HCT116 (cell line): ENCODE data around the gene CUEDC2. TPM values are rescaled to one million over a fixed set of nuclear protein-coding genes. Genes with fewer than 3 reads are reported as not detected.
A peak's percentile ranks its signal among the peaks of the same experiment; 100 is the strongest.

Experiments used
- ATAC-seq: fragments of 200-7000 bp; cut with Tn5 transposase; 2 replicates; pipeline ENCODE4 v1.9.1; 2020; ENCODE audit warnings: mild to moderate bottlenecking, moderate library complexity
- BruUV-seq: library from RNA; stranded (reverse); fragments of 400-500 nt; replicated peaks from 2 replicates; lab custom pipeline; 2021; lab: Mats Ljungman, UMichigan
- CTCF ChIA-PET: fragments of 300-600 bp; sonication (Branson Sonifier 250); formaldehyde crosslinking; loops from one replicate; lab custom pipeline; 2021; ENCODE audit warnings: antibody characterized with exemption; lab: Charles Lee
- POLR2A ChIA-PET: fragments of 300-600, 350-600 bp; sonication (Branson Sonifier 250); formaldehyde crosslinking; loops from one replicate; lab custom pipeline; 2021; ENCODE audit warnings: antibody characterized with exemption; lab: Charles Lee
- RAD21 ChIA-PET, 2 experiments: fragments of 300-600 bp; sonication (Branson Sonifier 250); formaldehyde crosslinking; loops; one replicate each; lab custom pipeline; 2023; ENCODE audit warnings: low total read pairs in 2 of 2; ENCODE audit not compliant: uncharacterized antibody in 2 of 2, unreplicated experiment in 2 of 2, low non-redundant PET in 1 of 2; lab: Charles Lee
- DNase-seq: peaks from one replicate; pipeline ENCODE4 v3.0.0-alpha.2; 2010; ENCODE audit warnings: low read depth, low spot score
- H2AFZ ChIP-seq: fragments of 200-600 bp; shearing (Covaris generic), sonication (generic); 2 replicates; pipeline ENCODE4 v1.6.1; 2017; ENCODE audit warnings: low read depth, mixed run types, mixed read lengths, antibody characterized with exemption, low read length; ENCODE audit not compliant: poor library complexity, severe bottlenecking
- H3K27ac ChIP-seq: 2 replicates; pipeline ENCODE4 v1.5.1; 2012; ENCODE audit warnings: low read depth, low read length
- H3K27me3 ChIP-seq: fragments of 200-600 bp; sonication (generic); 2 replicates; pipeline ENCODE4 v1.6.1; 2016; ENCODE audit warnings: mixed run types, low read length, mixed read lengths; ENCODE audit not compliant: insufficient read depth
- H3K36me3 ChIP-seq, 2 experiments: fragments of 200-500 bp in 1 of 2; fragments of 200-600 bp in 1 of 2; sonication (Bioruptor generic) in 1 of 2; sonication (generic) in 1 of 2; 2 replicates each; pipeline versions ENCODE4 v1.5.1 to v1.6.1; 2014 to 2016; ENCODE audit warnings: low read length in 2 of 2, inconsistent platforms in 1 of 2, mixed read lengths in 1 of 2, mixed run types in 1 of 2; ENCODE audit not compliant: insufficient read depth in 2 of 2, control insufficient read depth in 1 of 2
- H3K4me1 ChIP-seq, 2 experiments: fragments of 200-600 bp in 1 of 2; sonication (generic) in 1 of 2; 2 replicates each; pipeline versions ENCODE4 v1.5.1 to v1.6.1; 2012 to 2017; ENCODE audit warnings: low read length in 2 of 2, inconsistent platforms in 1 of 2, mild to moderate bottlenecking in 1 of 2, mixed read lengths in 1 of 2, mixed run types in 1 of 2, moderate library complexity in 1 of 2; ENCODE audit not compliant: insufficient read depth in 2 of 2, control insufficient read depth in 1 of 2
- H3K4me2 ChIP-seq: fragments of 200-600 bp; sonication (generic); 2 replicates; pipeline ENCODE4 v1.6.1; 2017; ENCODE audit warnings: mixed run types, low read length, mixed read lengths
- H3K4me3 ChIP-seq, 2 experiments: fragments of 200-600 bp in 1 of 2; sonication (generic) in 1 of 2; replicated peaks in 1 of 2; 2 replicates each; pipeline ENCODE4 v1.5.1; 2011 to 2016; ENCODE audit warnings: low read length in 2 of 2, control low read depth in 1 of 2, low read depth in 1 of 2, mild to moderate bottlenecking in 1 of 2, mixed read lengths in 1 of 2, mixed run types in 1 of 2
- H3K79me2 ChIP-seq: fragments of 200-600 bp; sonication (generic); 2 replicates; pipeline ENCODE4 v1.6.1; 2017; ENCODE audit warnings: mild to moderate bottlenecking, mixed run types, low read length, moderate library complexity, mixed read lengths; ENCODE audit not compliant: insufficient read depth
- H3K9ac ChIP-seq: fragments of 200-600 bp; sonication (generic); 2 replicates; pipeline ENCODE4 v1.6.1; 2016; ENCODE audit warnings: low read length, mixed read lengths
- H3K9me2 ChIP-seq: fragments of 200-600 bp; sonication (generic), shearing (Covaris generic); 2 replicates; pipeline ENCODE4 v1.6.1; 2017; ENCODE audit warnings: mixed run types, mild to moderate bottlenecking, moderate library complexity; ENCODE audit not compliant: insufficient read depth
- H3K9me3 ChIP-seq, 2 experiments: fragments of 200-500 bp in 1 of 2; fragments of 200-600 bp in 1 of 2; sonication (Bioruptor generic) in 1 of 2; sonication (generic) in 1 of 2; 2 replicates each; pipeline ENCODE4 v1.6.1; 2014 to 2017; ENCODE audit warnings: low read length in 2 of 2, mixed read lengths in 2 of 2, inconsistent platforms in 1 of 2, low read depth in 1 of 2, mild to moderate bottlenecking in 1 of 2, mixed run types in 1 of 2, moderate library complexity in 1 of 2; ENCODE audit not compliant: control insufficient read depth in 1 of 2, insufficient read depth in 1 of 2
- H4K20me1 ChIP-seq: fragments of 200-600 bp; sonication (generic), shearing (Covaris generic); 2 replicates; pipeline ENCODE4 v1.6.1; 2017; ENCODE audit warnings: mixed run types, mild to moderate bottlenecking, moderate library complexity; ENCODE audit not compliant: insufficient read depth
- CBX3 ChIP-seq: IDR thresholded peaks from 2 replicates; pipeline ENCODE4 v1.6.1; 2012; ENCODE audit warnings: low read depth
- ELF1 ChIP-seq: IDR thresholded peaks from 2 replicates; pipeline ENCODE4 v1.6.1; 2012; ENCODE audit warnings: low read depth, borderline replicate concordance
- JUND ChIP-seq: IDR thresholded peaks from 2 replicates; pipeline ENCODE4 v1.6.1; 2012
- POLR2A ChIP-seq: IDR thresholded peaks from 2 replicates; pipeline ENCODE4 v1.7.0; 2011; ENCODE audit warnings: borderline replicate concordance; ENCODE audit not compliant: insufficient read depth, insufficient read length; ENCODE audit errors: extremely low read depth
- POLR2AphosphoS5 ChIP-seq: IDR thresholded peaks from 2 replicates; pipeline ENCODE4 v1.6.1; 2011; ENCODE audit warnings: mild to moderate bottlenecking, low read depth, low read length, moderate library complexity
- RAD21 ChIP-seq: IDR thresholded peaks from 2 replicates; pipeline ENCODE4 v1.6.1; 2012; ENCODE audit warnings: low read depth, mild to moderate bottlenecking
- SRF ChIP-seq: IDR thresholded peaks from 2 replicates; pipeline ENCODE4 v1.6.1; 2012; ENCODE audit warnings: low read depth
- ZBTB33 ChIP-seq: IDR thresholded peaks from 2 replicates; pipeline ENCODE4 v1.6.1; 2011; ENCODE audit warnings: mild to moderate bottlenecking, low read length, moderate library complexity; ENCODE audit not compliant: insufficient replicate concordance; ENCODE audit errors: extremely low read depth
- intact Hi-C: fragments of 100-400 bp; cut with micrococcal nuclease; formaldehyde crosslinking; loops from 2 replicates; pipeline ENCODE4 v1.10.0; 2022
- total RNA-seq: library from RNA; stranded (reverse); gene quantifications from one replicate; pipeline ENCODE4 v1.2.1, GENCODE V29; 2021; ENCODE audit not compliant: unreplicated experiment
- TF ChIP-seq, protein P1 (sequence below): IDR thresholded peaks from 2 replicates; pipeline ENCODE4 v1.6.1; 2012
- TF ChIP-seq, protein P2 (sequence below): IDR thresholded peaks from 2 replicates; pipeline ENCODE4 v1.6.1; 2012

The CUEDC2 gene
- total RNA-seq, 1 experiment from 2014 or later = 96.7 TPM

GRCh38 chr10:102406815-102407214 is 25.6 kb downstream of the CUEDC2 start:
- TF ChIP-seq ELF1 = no peak
- no peak for TF ChIP-seq POLR2A
- TF ChIP-seq, protein P1, sequence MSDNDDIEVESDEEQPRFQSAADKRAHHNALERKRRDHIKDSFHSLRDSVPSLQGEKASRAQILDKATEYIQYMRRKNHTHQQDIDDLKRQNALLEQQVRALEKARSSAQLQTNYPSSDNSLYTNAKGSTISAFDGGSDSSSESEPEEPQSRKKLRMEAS = no peak
- TF ChIP-seq CBX3 = no peak
- DNase-seq (no peak), ATAC-seq (no peak)
- intact Hi-C loops = no loop called here
- Histone ChIP-seq H3K27me3 (no peaks in the 10 kb centered on the region), H3K4me1 (peaks cover 14 to 33% of the 10 kb centered on the region in 2 experiments), H3K4me2 (no peak overlapping the region), H3K9me2 (no peaks in the 10 kb centered on the region), H3K4me3 (no peak overlapping the region), H3K36me3 (peaks cover 0 to 4% of the 10 kb centered on the region in 2 experiments; a peak in 2 of 4 replicates), H3K79me2 (no peaks in the 10 kb centered on the region), H3K9me3 (no peaks in the 10 kb centered on the region), H2AFZ (no peak overlapping the region), H3K9ac (no peak overlapping the region), H4K20me1 (no peaks in the 10 kb centered on the region), H3K27ac (no peak overlapping the region)
- CTCF ChIA-PET = interaction anchor here (1.2 to 1.8 kb wide), 2 partner anchors 15 to 176 kb away, joined by 3 to 11 read pairs; no protein-coding TSS in a partner anchor
- RAD21 ChIA-PET = no interaction called here
- POLR2A ChIA-PET = interaction anchor here (0.7 to 1.6 kb wide), 3 partner anchors 9 to 112 kb away, joined by 3 to 5 read pairs (median 3); partner anchors contain the start of gene FBXL15
- no TSS peak for BruUV-seq

DNA sequence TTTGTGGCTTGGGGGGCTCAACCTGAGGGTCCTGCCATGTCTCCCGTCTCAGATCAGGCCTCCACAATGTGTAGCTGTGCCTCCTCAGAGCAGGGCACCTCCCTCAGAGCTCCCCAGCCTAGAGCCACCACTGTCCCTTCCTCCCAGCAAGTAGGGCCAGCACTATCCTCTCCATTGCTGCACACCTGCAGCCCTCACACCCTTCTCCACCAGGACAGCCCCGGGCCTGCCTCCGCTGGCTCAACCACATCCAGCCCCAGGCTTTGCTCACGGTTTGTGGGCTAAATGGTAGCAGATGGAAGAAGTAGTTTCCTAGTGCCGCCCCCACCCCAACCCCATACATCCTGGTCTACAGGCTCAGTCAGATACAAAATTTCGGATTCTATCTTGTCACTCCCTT is 26.7 kb downstream of the CUEDC2 start:
- ATAC-seq (no peak), DNase-seq (no peak)
- no TSS peak for BruUV-seq
- H3K4me3 ChIP-seq = no peak overlapping the region
- no peaks in the 10 kb centered on the region for H4K20me1 ChIP-seq
- H3K9ac ChIP-seq = no peak overlapping the region
- H3K79me2 ChIP-seq = no peaks in the 10 kb centered on the region
- ChIA-PET POLR2A (interaction anchor here (1.6 to 3.2 kb wide), 2 partner anchors 10 to 15 kb away, joined by 5 to 14 read pairs; partner anchors contain the start of genes FBXL15 and NFKB2), CTCF (interaction anchor here (0.9 to 3.5 kb wide), 6 partner anchors 11 to 236 kb away, joined by 3 to 41 read pairs (median 4); partner anchors contain the start of gene NFKB2), RAD21 (no interaction called here)
- H2AFZ ChIP-seq = no peak overlapping the region
- H3K27ac ChIP-seq = no peak overlapping the region
- intact Hi-C loops = no loop called here
- no peak overlapping the region for H3K4me2 ChIP-seq
- peaks cover 21 to 45% of the 10 kb centered on the region in 2 experiments for H3K4me1 ChIP-seq
- H3K27me3 ChIP-seq = no peaks in the 10 kb centered on the region
- TF ChIP-seq ZBTB33 = no peak
- no peak for TF ChIP-seq JUND
- TF ChIP-seq, protein P2, sequence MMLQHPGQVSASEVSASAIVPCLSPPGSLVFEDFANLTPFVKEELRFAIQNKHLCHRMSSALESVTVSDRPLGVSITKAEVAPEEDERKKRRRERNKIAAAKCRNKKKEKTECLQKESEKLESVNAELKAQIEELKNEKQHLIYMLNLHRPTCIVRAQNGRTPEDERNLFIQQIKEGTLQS = no peak
- TF ChIP-seq POLR2AphosphoS5 = peak; percentile 21; the same call in 1 of the 2 replicates
- TF ChIP-seq SRF = no peak
- no peak for TF ChIP-seq RAD21
- no peak for TF ChIP-seq POLR2A
- peaks cover 4 to 6% of the 10 kb centered on the region in 2 experiments; a peak in 2 of 4 replicates for H3K36me3 ChIP-seq
- no peaks in the 10 kb centered on the region for H3K9me2 ChIP-seq
- H3K9me3 ChIP-seq = no peaks in the 10 kb centered on the region
